HCEC 1CT (cell line): ENCODE measurements around the gene CALML3.

Experiments
- DNase-seq: peaks from one replicate; pipeline ENCODE4 v3.0.0-alpha.2; 2017

The CALML3 gene

DNA sequence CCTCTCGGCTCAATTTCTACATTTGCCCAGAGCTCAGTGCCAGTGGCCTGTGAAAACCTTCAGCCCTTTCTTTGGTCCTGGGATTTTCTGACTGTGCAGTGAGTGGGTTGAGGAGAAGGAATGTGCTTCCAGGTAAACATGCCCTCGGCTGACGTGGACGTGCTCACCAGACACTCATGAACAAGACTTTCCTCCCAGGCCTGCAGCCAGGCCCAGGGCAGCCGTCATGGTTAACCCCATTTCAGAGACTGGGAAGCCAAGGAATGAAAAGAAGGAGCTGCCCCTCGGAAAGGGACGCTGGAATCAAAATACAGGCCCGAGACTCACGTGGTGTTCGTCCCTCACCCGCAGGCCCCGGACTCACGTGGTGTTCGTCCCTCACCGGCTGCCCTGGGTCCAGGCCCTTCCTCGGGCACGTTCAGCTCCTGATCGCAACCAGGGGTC, 16.6 kb upstream of the CALML3 start:
- DNase-seq, result no peak

DNA sequence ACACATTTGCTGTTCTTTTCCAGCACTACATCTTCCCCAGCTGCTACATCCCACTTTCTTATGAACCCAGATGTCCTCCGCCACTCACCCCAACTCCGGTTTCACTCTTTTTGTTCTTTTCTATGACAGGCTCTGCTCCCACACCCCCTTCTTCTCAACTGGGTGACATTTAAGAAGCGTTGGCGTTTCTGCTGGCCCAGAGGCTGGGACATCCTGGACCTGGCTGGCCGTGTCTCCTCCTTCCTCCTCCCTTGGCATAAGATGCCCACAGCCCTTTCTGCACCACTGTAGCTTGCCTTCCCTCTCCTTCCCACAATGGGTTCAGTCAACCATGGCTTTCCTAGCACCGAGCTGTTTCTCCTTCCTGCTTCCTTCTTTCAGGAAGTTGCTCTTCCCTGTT, 16.0 kb upstream of the CALML3 start:
- no peak for DNase-seq

- DNase-seq, result no peak
Measured at GRCh38 chr10:5509236-5509635, 15.5 kb upstream of the CALML3 start.

GRCh38 chr10:5509691-5510090, 15.1 kb upstream of the CALML3 start:
- DNase-seq, result no peak

GRCh38 chr10:5510281-5511072, 14.3 kb upstream of the CALML3 start:
- no peak for DNase-seq

GRCh38 chr10:5511231-5511884, 13.4 kb upstream of the CALML3 start:
- no peak for DNase-seq

- DNase-seq, result no peak
Measured at GRCh38 chr10:5511885-5512280, 12.9 kb upstream of the CALML3 start.

GRCh38 chr10:5512331-5512730, 12.4 kb upstream of the CALML3 start:
- DNase-seq, result no peak

- no peak for DNase-seq
Measured at GRCh38 chr10:5512881-5513612, 11.7 kb upstream of the CALML3 start.

DNA sequence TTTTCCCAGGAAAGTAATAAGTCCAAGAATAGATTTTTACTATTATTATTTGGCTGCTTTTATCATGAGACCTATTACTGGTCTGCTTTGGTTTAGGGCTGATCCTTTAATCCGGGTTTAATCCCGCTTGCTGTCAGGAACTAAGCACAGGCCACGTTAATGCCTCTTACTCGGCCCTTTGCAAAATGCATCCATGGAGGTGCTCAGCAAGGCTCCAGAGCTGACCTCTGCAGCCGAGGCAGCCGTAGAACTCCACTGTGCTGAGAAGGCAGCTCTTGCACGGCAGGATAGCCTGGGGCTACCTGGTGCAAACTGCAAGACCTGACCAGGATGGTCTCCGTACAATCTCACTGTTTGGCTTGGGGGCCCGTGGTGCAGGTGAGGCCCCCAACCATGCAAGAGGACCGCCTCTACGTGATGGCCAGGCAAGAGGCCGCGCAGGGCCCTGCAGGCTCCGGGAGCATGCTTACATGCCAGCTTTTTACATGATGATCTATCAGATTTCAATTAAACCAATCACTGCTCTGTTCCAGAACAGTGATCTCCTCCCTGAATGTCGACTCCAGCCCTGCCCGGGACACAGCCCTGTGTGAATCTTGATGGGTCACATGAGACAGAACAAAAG, 10.4 kb upstream of the CALML3 start:
- DNase-seq, result no peak

DNA sequence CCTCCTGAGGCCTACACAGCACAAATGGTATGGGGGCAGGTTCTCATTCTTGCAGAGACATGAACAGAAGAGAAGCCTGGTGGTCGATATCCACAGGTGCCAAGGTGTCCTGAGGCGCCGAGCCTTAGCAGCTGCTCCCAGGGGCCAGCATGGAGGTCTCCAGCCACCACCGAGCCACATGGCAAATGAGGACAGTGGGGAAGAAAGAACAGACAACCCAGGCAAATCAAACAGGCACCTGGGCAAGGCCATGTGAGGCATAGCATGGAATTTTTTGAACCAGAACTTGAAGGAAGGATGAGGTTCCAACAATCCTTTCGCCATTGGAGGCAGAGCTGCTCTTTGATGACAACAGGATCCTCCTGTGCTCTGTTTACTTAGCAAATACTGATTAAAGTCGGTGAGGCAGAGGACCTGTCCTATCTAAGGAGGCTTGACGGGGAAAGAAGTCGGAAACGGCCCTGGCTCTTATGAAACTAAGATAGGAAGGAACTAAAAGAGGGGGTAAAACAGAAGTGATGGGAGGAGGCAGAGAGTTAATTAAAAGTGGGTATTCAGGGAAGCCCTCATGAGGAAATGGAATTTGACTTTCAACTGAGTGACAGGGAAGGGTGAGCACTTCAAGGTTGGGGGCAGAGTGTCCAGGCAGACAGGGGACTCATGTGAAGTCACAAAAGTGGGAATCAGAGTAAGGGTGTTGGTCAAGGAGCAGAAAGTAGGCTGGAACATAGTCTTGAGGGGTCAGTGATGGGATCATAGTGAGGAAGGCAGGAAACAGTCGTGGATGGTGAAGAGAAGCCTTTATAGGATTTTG, 8.6 kb upstream of the CALML3 start:
- no peak for DNase-seq

- no peak for DNase-seq
Measured at GRCh38 chr10:5517546-5517945, 7.2 kb upstream of the CALML3 start.

DNA sequence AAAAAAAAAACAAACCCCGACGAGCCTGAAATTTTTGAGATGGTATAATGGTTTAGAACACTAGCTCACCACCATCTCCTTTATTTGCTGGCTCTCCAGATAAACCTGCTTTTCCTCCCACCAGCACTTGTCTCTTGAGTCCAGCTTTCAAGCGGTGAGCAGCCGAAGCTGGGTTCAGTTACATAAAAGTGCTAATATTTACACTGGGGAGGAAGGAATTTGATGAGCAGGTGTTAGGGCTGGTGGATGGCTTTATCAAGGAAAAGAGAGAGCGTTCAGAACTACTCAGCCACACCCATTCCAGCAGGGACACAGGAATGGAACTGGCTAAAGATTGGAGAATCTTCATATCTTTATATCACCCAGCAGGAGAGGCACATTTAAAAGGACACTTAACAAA, 6.6 kb upstream of the CALML3 start:
- DNase-seq, result no peak

DNA sequence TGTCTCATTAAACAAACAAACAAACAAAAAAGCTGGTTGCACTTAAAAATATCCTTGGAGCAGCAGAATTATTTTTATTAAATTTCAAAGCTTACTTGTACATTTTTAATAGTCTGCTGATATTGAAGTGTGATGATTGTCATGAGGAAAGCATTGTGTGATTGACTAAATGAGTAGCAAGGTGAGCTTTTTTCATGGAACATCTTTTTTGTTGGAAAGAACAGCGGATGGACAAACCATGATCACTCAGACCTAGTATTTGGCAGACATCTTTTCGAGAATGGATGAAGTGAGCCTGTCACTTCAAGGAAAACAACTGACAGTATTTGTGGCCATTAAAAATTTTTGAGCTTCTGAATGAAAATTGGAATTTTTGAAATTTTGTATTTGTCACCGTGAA, 5.7 kb upstream of the CALML3 start:
- no peak for DNase-seq

GRCh38 chr10:5522913-5523560, 1.7 kb upstream of the CALML3 start:
- DNase-seq, result no peak

- DNase-seq, result no peak
Measured at GRCh38 chr10:5523796-5524574, 776 bp upstream of the CALML3 start.

GRCh38 chr10:5525561-5526341, 990 bp downstream of the CALML3 start:
- DNase-seq, result no peak

DNA sequence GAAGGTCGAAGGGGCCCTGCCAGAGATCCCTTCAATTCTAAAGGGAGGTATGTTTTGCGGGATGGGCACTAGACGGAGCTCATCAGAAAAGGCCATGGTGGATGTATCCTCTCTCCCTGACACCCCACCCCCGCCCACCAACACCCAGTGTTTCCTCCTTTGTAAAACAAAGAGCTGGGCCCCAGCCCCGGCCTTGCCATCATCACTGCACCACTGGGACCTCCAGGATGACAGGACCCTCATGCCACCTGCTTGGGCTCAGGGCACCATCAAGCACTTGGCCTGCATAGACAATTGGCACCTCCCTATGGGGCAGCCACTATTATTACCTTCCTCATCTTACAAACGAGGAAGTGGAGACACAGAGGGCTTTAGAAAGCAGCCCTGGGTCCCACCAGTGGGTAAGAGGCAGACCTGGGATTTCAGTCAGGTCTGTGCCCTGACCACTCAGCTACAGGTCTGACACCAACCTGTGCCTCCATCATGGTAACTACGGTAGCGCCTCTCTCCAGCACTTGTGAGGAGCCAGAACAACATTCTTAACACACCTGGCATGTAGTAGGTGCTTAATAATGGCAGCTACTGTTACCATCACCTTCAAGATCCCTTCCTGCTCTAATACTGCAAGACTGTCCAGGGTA, 2.0 kb downstream of the CALML3 start:
- no peak for DNase-seq

GRCh38 chr10:5527332-5528200, 2.8 kb downstream of the CALML3 start:
- DNase-seq, result no peak
